Measurements from ENCODE around the gene COASY. TPM values are rescaled to one million over a fixed set of nuclear protein-coding genes. Genes with fewer than 3 reads are reported as not detected.
"Not testable (repeated sequence)": the region's sequence is repeated elsewhere in the genome, so short reads cannot be mapped to it uniquely, and the experiment has no call there.

The COASY gene
- total RNA-seq, 1 donor: 22.0 TPM

DNA sequence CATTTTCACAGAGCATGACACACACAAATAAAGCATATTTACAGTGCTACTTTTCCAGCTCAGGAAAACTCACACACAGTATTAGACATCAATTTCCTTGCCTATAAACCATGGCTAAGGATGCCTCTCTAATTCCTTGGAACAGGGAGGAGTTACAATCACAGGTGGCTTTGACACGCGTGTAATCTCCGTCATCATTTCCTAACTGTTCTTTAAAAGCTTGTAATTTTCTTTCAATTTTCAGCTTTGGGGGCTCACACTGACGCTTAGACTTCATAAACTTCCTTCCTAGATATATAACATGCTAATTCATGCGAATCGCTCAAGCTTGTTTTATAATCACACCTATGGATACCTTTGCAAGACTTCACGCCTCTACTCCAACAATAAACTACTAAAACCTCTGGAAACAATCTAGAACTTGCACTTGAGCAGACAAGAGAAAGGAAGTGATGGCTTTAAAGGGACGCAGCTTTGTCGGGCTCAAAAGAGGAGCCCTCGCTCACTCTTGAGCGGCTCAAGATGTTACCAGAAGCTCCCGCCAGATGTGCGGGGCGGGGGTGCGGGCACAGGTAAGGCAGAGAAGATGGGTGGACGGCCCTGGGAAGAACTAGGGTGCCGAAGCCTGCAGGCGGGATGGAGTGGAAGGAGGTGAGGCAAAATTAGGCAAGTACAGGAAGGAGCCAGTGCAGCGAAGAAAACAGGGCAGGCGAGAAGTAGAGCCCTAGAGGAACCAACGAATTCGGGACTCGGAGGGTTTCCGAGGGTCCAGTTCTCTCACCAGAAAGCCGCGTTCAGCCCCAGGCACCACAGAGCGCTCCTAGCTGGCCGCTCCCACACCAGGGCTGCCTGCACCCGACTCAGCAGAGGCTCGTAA is 46.6 kb downstream of the COASY start:
- H3K4me3 ChIP-seq (ENCODE audit: low read depth, low read length): peak overlapping the region; percentile 91
- DNase-seq (ENCODE audit: low read depth): peak; percentile 27
- TF ChIP-seq, protein P1, sequence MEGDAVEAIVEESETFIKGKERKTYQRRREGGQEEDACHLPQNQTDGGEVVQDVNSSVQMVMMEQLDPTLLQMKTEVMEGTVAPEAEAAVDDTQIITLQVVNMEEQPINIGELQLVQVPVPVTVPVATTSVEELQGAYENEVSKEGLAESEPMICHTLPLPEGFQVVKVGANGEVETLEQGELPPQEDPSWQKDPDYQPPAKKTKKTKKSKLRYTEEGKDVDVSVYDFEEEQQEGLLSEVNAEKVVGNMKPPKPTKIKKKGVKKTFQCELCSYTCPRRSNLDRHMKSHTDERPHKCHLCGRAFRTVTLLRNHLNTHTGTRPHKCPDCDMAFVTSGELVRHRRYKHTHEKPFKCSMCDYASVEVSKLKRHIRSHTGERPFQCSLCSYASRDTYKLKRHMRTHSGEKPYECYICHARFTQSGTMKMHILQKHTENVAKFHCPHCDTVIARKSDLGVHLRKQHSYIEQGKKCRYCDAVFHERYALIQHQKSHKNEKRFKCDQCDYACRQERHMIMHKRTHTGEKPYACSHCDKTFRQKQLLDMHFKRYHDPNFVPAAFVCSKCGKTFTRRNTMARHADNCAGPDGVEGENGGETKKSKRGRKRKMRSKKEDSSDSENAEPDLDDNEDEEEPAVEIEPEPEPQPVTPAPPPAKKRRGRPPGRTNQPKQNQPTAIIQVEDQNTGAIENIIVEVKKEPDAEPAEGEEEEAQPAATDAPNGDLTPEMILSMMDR (IDR thresholded peaks at IDR 0.05; ENCODE audit: insufficient read depth, low read depth, low read length): no peak

DNA sequence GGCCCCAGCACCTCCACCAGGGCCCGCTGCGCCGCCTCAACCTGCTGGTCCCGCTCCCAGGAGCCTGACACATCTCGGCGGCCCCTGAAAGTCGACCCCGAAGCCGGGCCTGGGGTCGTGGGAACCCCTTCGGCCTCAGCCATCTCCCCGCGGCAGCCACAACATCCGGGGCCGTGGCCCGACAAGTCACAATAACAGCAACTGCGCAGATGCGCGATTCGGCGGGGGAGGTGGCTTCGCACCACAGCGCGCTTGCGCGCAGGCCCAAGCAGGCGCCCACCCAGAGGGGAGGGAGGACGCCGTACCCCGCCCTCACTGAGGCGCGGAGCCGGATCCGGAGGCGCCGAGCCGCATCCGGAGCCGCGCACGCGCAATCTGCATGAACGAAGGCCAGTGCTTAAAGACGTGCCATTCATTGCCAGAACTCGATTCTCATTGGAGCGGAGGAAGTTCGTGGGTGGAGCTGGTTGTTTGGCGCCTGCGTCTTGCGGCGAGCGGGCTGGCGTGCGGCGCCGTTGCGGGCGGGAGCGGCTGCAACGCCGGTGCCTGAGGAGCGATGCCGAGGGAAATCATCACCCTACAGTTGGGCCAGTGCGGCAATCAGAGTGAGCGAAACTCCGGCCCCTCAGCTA is 47.4 kb downstream of the COASY start, which contains the start of the genes RETREG3 and TUBG1:
Gene RETREG3, minus strand, starts transcription at position 193 of the 632 bp plus-strand sequence. Its CDS starts 50 bp downstream, at position 143.
Gene TUBG1, plus strand, starts transcription at position 502 of the 632 bp plus-strand sequence. Its CDS starts 55 bp downstream, at position 557.
- peak; percentile 99 for DNase-seq (ENCODE audit: low read depth)

DNA sequence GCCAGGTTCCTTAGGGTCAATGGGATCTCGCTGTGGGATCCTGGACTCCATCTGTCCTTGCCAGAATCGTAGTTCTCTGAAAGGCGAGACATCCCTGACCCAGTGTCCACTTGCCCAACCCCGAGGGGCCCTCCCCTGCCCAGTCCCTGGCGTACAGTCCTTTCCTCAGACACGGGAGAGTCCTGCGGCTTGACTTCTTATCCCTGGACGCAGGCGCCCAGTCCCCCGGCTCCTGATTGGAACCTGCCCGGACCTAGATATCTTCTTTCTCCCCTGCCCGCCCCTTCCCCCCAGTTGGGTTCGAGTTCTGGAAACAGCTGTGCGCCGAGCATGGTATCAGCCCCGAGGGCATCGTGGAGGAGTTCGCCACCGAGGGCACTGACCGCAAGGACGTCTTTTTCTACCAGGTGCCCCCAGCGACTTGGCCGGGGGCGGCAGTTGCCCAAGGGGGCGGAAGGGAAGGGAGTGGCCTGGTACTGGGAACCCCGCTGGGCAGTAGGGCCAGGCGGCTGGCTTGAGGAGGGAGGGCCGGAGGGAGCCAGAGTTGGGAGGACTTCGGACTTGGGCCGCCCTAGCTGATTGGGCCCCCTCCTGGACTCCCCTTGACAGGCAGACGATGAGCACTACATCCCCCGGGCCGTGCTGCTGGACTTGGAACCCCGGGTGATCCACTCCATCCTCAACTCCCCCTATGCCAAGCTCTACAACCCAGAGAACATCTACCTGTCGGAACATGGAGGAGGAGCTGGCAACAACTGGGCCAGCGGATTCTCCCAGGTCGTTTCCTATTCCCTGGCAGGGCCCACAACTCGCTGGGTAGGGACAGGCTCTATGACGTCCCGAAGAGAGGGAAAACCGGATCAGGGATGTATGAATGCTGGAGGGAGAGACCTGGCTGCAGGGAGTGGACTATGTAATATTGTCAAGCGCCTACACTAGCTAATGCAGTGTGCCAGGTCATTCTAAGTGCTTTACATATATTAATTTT is 48.2 kb downstream of the COASY start:
- peak overlapping the region; percentile 91 for H3K4me3 ChIP-seq (ENCODE audit: low read depth, low read length)
- DNase-seq (ENCODE audit: low read depth): not testable (repeated sequence)

More for the DNA sequence above, 47.4 kb downstream of the COASY start, which contains the start of the genes RETREG3 and TUBG1:
- peak within 1 kb of the TSS; percentile 91 for H3K4me3 ChIP-seq (ENCODE audit: low read depth, low read length)
- TF ChIP-seq, protein P1 (IDR thresholded peaks at IDR 0.05; ENCODE audit: insufficient read depth, low read depth, low read length): peak; percentile 43

DNA sequence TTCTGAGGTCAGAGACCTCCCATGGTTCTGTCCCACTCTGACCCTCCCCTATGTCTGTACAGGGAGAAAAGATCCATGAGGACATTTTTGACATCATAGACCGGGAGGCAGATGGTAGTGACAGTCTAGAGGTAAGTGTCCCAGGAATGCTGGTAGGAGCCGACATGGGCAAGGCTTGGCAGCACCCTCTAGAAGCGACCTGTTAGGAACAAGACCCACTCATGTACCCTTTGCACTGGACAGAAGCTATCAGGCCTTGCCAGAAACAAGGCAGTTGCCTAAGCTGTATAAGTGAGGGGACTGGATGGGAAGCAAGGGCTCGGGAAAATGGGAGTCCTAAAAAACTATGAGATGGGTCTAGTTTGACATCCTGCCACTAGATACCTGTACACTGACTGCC is 50.1 kb downstream of the COASY start:
- TF ChIP-seq, protein P1 (IDR thresholded peaks at IDR 0.05; ENCODE audit: insufficient read depth, low read depth, low read length): no peak
- no peak overlapping the region for H3K4me3 ChIP-seq (ENCODE audit: low read depth, low read length)
- no peak for DNase-seq (ENCODE audit: low read depth)

DNA sequence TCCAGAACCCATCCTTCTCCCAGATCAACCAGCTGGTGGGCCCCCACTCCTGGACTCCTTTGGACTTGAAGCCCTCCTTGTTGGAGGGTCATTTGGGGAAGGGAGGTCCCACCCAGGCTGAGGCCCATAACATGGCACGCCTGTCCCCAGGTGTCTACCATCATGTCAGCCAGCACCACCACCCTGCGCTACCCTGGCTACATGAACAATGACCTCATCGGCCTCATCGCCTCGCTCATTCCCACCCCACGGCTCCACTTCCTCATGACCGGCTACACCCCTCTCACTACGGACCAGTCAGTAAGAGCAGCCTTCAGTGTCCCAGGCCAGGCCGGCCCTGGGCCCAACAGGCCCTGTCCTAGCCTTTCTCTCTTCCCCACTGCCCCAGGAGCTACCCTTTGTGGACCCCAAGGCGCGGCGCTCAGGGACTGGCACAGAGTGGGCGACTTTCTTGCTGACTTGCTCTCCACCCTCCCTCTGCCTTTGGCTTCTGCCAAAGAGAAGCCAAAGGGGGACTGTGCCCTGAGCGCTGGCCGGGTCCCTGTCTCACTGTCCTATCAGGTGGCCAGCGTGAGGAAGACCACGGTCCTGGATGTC is 51.8 kb downstream of the COASY start:
- H3K4me3 ChIP-seq (ENCODE audit: low read depth, low read length): no peak overlapping the region
- TF ChIP-seq, protein P1 (IDR thresholded peaks at IDR 0.05; ENCODE audit: insufficient read depth, low read depth, low read length): no peak
- no peak for DNase-seq (ENCODE audit: low read depth)

Other genes starting within 250 kb of the COASY start
- 113 and 180 TPM in 2 replicates for gene STAT3, start 173.7 kb upstream of the COASY start, total RNA-seq
- 988 and 1,007 TPM in 2 replicates for gene CAVIN1, start 138.9 kb upstream of the COASY start, total RNA-seq
- gene ATP6V0A1, start 103.3 kb upstream of the COASY start, total RNA-seq: 66.4 and 82.5 TPM in 2 replicates
- gene NAGLU, start 25.9 kb upstream of the COASY start, total RNA-seq: 28.5 and 35.1 TPM in 2 replicates
- 3.5 and 11.9 TPM in 2 replicates for gene HSD17B1, start 9.2 kb upstream of the COASY start, total RNA-seq
- gene MLX, start 5.0 kb downstream of the COASY start, total RNA-seq: 31.2 and 47.5 TPM in 2 replicates
- gene PSMC3IP, start 15.6 kb downstream of the COASY start, total RNA-seq: 3.9 and 4.8 TPM in 2 replicates
- 59.9 and 80.3 TPM in 2 replicates for gene RETREG3, start 47.2 kb downstream of the COASY start, total RNA-seq
- gene TUBG1, start 47.5 kb downstream of the COASY start, total RNA-seq: 36.1 and 52.2 TPM in 2 replicates
- gene TUBG2, start 97.1 kb downstream of the COASY start, total RNA-seq: 11.7 and 13.2 TPM in 2 replicates
- 13.8 and 15.1 TPM in 2 replicates for gene PLEKHH3, start 114.8 kb downstream of the COASY start, total RNA-seq
- gene CCR10, start 119.7 kb downstream of the COASY start, total RNA-seq: 4.5 and 6.5 TPM in 2 replicates
- gene CNTNAP1, start 120.4 kb downstream of the COASY start, total RNA-seq: 45.4 and 60.5 TPM in 2 replicates
- gene EZH1, start 182.9 kb downstream of the COASY start, total RNA-seq: 16.8 and 22.0 TPM in 2 replicates
- not detected in 2 replicates for gene RAMP2, start 199.1 kb downstream of the COASY start, total RNA-seq
- 52.2 and 53.1 TPM in 2 replicates for gene VPS25, start 211.3 kb downstream of the COASY start, total RNA-seq
- 1.3 and 3.9 TPM in 2 replicates for gene WNK4, start 218.5 kb downstream of the COASY start, total RNA-seq
- 52.2 and 66.4 TPM in 2 replicates for gene COA3, start 236.6 kb downstream of the COASY start, total RNA-seq
- gene CNTD1, start 236.7 kb downstream of the COASY start, total RNA-seq: 0.32 TPM in 1 of 2 replicates, not detected in the other

Data from fibroblast of villous mesenchyme (primary cell).